Small intestine (tissue), 7 donors: ENCODE measurements around the gene EHD3. TPM values are rescaled to one million over a fixed set of nuclear protein-coding genes. Genes with fewer than 3 reads are reported as not detected.

Experiments used
- DNase-seq, 2 donors: peaks; one replicate each; pipeline versions ENCODE4 v3.0.0 to v3.0.0-alpha.2; 2013
- FAIRE-seq: peaks from 2 replicates; lab custom pipeline; 2012; peaks lifted over from hg19 to GRCh38; lab: Jason Lieb, UNC
- H3K27ac ChIP-seq, 3 donors: one replicate each; pipeline ENCODE4 v1.5.1; 2013; ENCODE audit warnings: low read length in 2 of 3, mild to moderate bottlenecking in 2 of 3, control low read depth in 1 of 3, inconsistent platforms in 1 of 3, low read depth in 1 of 3, moderate library complexity in 1 of 3
- H3K27me3 ChIP-seq, 3 donors: one replicate each; pipeline ENCODE4 v1.6.1; 2013; ENCODE audit warnings: low read length in 3 of 3, inconsistent platforms in 1 of 3; ENCODE audit not compliant: control insufficient read depth in 3 of 3, insufficient read depth in 3 of 3
- H3K36me3 ChIP-seq, 3 donors: one replicate each; pipeline ENCODE4 v1.6.1; 2013; ENCODE audit warnings: low read length in 3 of 3, inconsistent platforms in 1 of 3, low read depth in 1 of 3, mild to moderate bottlenecking in 1 of 3, moderate library complexity in 1 of 3; ENCODE audit not compliant: control insufficient read depth in 3 of 3, insufficient read depth in 2 of 3
- H3K4me1 ChIP-seq, 3 donors: one replicate each; pipeline ENCODE4 v1.6.1; 2013; ENCODE audit warnings: low read length in 2 of 3, inconsistent platforms in 1 of 3, low read depth in 1 of 3, mild to moderate bottlenecking in 1 of 3, moderate library complexity in 1 of 3; ENCODE audit not compliant: control insufficient read depth in 3 of 3, insufficient read depth in 2 of 3
- H3K4me3 ChIP-seq, 3 donors: one replicate each; pipeline ENCODE4 v1.5.1; 2013; ENCODE audit warnings: low read length in 3 of 3, control low read depth in 1 of 3, inconsistent platforms in 1 of 3, low read depth in 1 of 3, mild to moderate bottlenecking in 1 of 3, moderate library complexity in 1 of 3
- H3K9me3 ChIP-seq, 2 donors: one replicate each; pipeline ENCODE4 v1.6.1; 2013; ENCODE audit warnings: low read depth in 1 of 2, low read length in 1 of 2; ENCODE audit not compliant: control insufficient read depth in 2 of 2, insufficient read depth in 1 of 2
- WGBS, 3 donors: extraction: QIAGEN DNeasy Blood & Tissue Kit; methylation state at CpG; one replicate each; pipeline ENCODE4 v1.1.7; 2013; 5-methylcytosine and 5-hydroxymethylcytosine counted together
- polyA plus RNA-seq, 4 donors: library from polyadenylated mRNA; stranded (reverse) in 3 of 4; unstranded in 1 of 4; fragments of 200-250 nt in 3 of 4; fragments of 120-200 nt in 1 of 4; gene quantifications; one replicate each; pipeline versions ENCODE4 v1.2.1 to v1.2.3, GENCODE V29; 2013
- donor health status: healthy with polysubstance abuse.
- donor health status: control.
- donor health status: control.
- donor health status: Bipolar disorder and iron deficiency.
- donor health status: healthy.

Gene EHD3
- polyA plus RNA-seq, 4 donors: 0.22 to 2.7 (median 1.9) TPM

DNA sequence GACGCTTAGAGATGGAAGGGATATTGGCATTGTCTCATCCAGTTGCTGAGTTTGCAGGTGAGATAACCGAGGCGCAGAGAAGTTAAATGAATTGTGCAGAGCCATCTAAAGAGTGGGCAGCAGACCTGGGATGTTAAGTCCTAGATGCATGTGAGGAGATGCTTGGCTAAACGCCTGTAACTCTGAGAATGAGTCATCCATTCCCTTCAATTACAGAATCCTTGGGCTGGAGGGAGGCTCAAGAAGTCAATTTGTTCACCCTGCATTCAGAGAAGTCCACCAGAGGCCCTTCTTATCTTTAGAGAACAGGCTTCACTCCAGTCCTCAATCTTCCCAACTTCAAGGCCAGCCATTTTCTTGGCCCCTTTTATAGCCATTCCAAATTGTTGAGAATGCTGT lies 1.6 kb downstream of the EHD3 start:
- Histone ChIP-seq H3K4me1 (peaks cover 0 to 4% (median 0%) of the 10 kb centered on the region in 3 donors), H3K9me3 (no peaks in the 10 kb centered on the region), H3K27ac (no peak overlapping the region), H3K4me3 (no peak overlapping the region), H3K36me3 (no peaks in the 10 kb centered on the region), H3K27me3 (peaks cover 0 to 24% (median 0%) of the 10 kb centered on the region in 3 donors)
- FAIRE-seq (no peak), DNase-seq (no peak)
- 72 to 78% (median 76%) methylated on average over 4 of the region's 4 CpGs for WGBS, 3 donors

DNA sequence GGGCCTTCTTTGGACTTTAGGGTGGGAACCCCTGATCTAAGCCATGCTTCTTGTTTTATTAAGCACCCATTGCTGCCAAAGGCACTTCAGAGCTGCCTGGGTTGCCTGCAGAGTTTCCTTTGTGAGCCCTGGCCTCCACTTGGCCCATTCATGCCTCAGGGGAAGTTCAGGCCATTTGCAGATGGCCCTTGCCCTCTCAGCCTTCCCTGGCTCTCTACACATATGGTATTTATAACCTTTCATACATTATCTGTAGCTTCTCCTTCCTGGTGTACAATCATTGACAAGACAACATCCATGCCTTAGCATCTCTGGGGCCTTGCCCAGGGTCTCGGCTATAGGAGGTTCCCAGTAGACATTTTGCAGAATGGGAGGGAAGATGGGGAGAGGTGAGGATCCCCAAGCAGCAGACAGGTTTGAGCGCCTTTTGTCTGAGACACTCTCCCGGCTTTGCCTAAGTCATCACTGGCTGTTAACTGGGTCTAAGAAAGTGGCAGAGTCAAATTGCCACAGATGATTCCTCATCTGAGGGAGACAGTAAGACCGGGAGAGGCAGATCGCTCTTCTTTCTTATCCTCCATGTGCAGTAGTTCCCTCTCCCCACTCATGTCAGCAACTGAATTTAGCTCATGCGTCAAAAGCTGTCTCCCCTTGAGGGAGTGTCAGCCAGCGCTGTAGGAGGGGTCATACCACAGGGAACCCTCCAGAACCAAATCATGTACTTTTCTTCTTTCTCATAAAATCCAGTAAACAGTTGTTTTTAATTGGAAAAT lies 2.7 kb downstream of the EHD3 start:
- Histone ChIP-seq H3K9me3 (no peaks in the 10 kb centered on the region), H3K4me1 (peaks cover 0 to 4% (median 0%) of the 10 kb centered on the region in 3 donors), H3K36me3 (no peaks in the 10 kb centered on the region), H3K27me3 (peaks cover 0 to 22% (median 0%) of the 10 kb centered on the region in 3 donors), H3K4me3 (no peak overlapping the region), H3K27ac (no peak overlapping the region)
- 82 to 94% (median 93%) methylated on average over 7 of the region's 7 CpGs for WGBS, 3 donors
- DNase-seq (no peak), FAIRE-seq (no peak)

- H3K36me3 ChIP-seq: no peaks in the 10 kb centered on the region
- no peak overlapping the region for H3K4me3 ChIP-seq
- DNase-seq (no peak), FAIRE-seq (no peak)
- no peak overlapping the region for H3K27ac ChIP-seq
- WGBS, 3 donors: 90 to 97% (median 96%) methylated on average over 9 of the region's 9 CpGs
- peaks cover 0 to 19% (median 0%) of the 10 kb centered on the region in 3 donors for H3K27me3 ChIP-seq
- no peaks in the 10 kb centered on the region for H3K9me3 ChIP-seq
- peaks cover 0 to 4% (median 0%) of the 10 kb centered on the region in 3 donors for H3K4me1 ChIP-seq
Measured at GRCh38 chr2:31237348-31238017, 3.5 kb downstream of the EHD3 start.

DNA sequence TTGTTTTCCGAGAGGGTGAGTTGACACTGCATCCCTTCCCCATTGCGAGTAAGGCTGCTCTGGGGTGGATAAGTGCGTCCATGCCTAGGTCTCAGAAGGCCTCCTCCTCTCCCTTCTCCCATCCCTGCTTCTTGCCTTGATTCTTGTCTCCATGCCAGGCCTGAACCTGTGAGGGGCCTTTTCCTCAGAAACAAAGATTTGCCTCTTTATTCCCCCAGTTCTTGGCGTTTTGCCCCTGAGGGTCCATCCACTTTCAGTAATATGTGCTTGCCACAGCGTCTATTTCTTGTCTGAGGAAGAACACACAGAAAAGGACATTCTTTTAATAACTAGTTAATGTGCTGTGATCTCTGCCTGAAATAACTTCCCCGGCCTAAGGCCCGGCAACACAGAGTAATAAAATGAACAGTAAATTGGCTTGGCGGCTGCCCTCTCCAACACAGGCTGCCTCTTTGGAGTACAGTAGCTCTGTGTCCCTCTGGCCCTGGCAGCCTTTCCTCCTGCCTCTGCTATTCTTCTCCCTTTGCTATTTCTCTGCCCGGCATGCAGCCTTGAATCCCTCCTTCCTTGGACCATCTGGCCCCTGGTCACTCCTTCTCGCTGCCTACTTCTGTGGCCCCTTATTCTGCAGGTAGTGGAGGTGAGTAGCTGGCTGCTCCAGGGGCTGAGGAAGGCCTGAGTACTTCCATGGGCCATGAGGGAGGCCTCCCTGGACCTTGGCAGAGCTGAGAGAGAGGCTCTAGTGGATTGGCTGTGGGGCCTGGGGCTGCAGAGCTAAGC lies 4.4 kb downstream of the EHD3 start:
- WGBS, 3 donors: 78 to 85% (median 83%) methylated on average over 10 of the region's 10 CpGs
- Histone ChIP-seq H3K4me1 (peaks cover 0 to 4% (median 0%) of the 10 kb centered on the region in 3 donors), H3K4me3 (no peak overlapping the region), H3K27me3 (peaks cover 0 to 12% (median 0%) of the 10 kb centered on the region in 3 donors), H3K36me3 (no peaks in the 10 kb centered on the region), H3K9me3 (no peaks in the 10 kb centered on the region), H3K27ac (no peak overlapping the region)
- DNase-seq: no peak
- no peak for FAIRE-seq

GRCh38 chr2:31238906-31239592 lies 5.1 kb downstream of the EHD3 start:
- Histone ChIP-seq H3K9me3 (no peaks in the 10 kb centered on the region), H3K4me1 (peaks cover 0 to 4% (median 0%) of the 10 kb centered on the region in 3 donors), H3K27ac (peak overlapping the region in 1 of 3 donors; percentile 0), H3K4me3 (no peak overlapping the region), H3K36me3 (no peaks in the 10 kb centered on the region), H3K27me3 (peaks cover 0 to 10% (median 0%) of the 10 kb centered on the region in 3 donors)
- WGBS, 3 donors: 85 to 95% (median 91%) methylated on average over 13 of the region's 13 CpGs
- FAIRE-seq (no peak), DNase-seq (no peak)

GRCh38 chr2:31239593-31240177 lies 5.7 kb downstream of the EHD3 start:
- no peaks in the 10 kb centered on the region for H3K9me3 ChIP-seq
- peaks cover 0 to under 1% (median 0%) of the 10 kb centered on the region in 3 donors for H3K4me1 ChIP-seq
- H3K27me3 ChIP-seq: peaks cover 0 to 5% (median 0%) of the 10 kb centered on the region in 3 donors
- no peak for DNase-seq
- H3K36me3 ChIP-seq: no peaks in the 10 kb centered on the region
- FAIRE-seq: no peak
- WGBS, 3 donors: 67 to 85% (median 80%) methylated on average over 21 to 22 of the region's 22 CpGs
- H3K27ac ChIP-seq: peak overlapping the region in 1 of 3 donors; percentile 0
- no peak overlapping the region for H3K4me3 ChIP-seq

GRCh38 chr2:31240381-31241365 lies 6.7 kb downstream of the EHD3 start:
- Histone ChIP-seq H3K4me3 (no peak overlapping the region), H3K36me3 (no peaks in the 10 kb centered on the region), H3K4me1 (no peaks in the 10 kb centered on the region), H3K27ac (no peak overlapping the region), H3K9me3 (no peaks in the 10 kb centered on the region), H3K27me3 (no peaks in the 10 kb centered on the region)
- WGBS, 3 donors: 73 to 77% (median 77%) methylated on average over 11 of the region's 11 CpGs
- FAIRE-seq (no peak), DNase-seq (no peak)
